Keratinocyte (primary cell): ENCODE data around the gene RTP2. TPM values are rescaled to one million over a fixed set of nuclear protein-coding genes. Genes with fewer than 3 reads are reported as not detected.

Experiments used
- DNase-seq: peaks from one replicate; pipeline ENCODE4 v3.0.0-alpha.2; 2011; ENCODE audit warnings: low read depth, missing footprints, low spot score
- FAIRE-seq: peaks from 2 replicates; lab custom pipeline; 2011; peaks lifted over from hg19 to GRCh38; lab: Jason Lieb, UNC
- H2AFZ ChIP-seq: 2 replicates; pipeline ENCODE4 v1.6.0; 2012; ENCODE audit warnings: low read length, control low read depth, inconsistent platforms; ENCODE audit not compliant: control insufficient read depth
- H3K27ac ChIP-seq: 2 replicates; pipeline ENCODE4 v1.5.1; 2011; ENCODE audit warnings: low read length; ENCODE audit not compliant: control insufficient read depth, insufficient read depth
- H3K27me3 ChIP-seq: 3 replicates; pipeline ENCODE4 v1.6.0; 2011; ENCODE audit warnings: low read length; ENCODE audit not compliant: control insufficient read depth, insufficient read depth; ENCODE audit errors: extremely low read depth
- H3K36me3 ChIP-seq, 2 experiments: 2 replicates in 1 of 2; 3 replicates in 1 of 2; pipeline ENCODE4 v1.5.1; 2011; ENCODE audit warnings: low read length in 2 of 2, mild to moderate bottlenecking in 1 of 2; ENCODE audit not compliant: control insufficient read depth in 2 of 2, insufficient read depth in 2 of 2; ENCODE audit errors: extremely low read depth in 1 of 2
- H3K4me1 ChIP-seq: 3 replicates; pipeline ENCODE4 v1.5.1; 2011; ENCODE audit warnings: low read length; ENCODE audit not compliant: control insufficient read depth, insufficient read depth; ENCODE audit errors: extremely low read depth
- H3K4me2 ChIP-seq: 3 replicates; pipeline ENCODE4 v1.6.0; 2011; ENCODE audit warnings: low read depth, low read length; ENCODE audit not compliant: control insufficient read depth, insufficient read depth; ENCODE audit errors: extremely low read depth
- H3K4me3 ChIP-seq, 3 experiments: fragments of 200-600 bp in 1 of 3; sonication (generic) in 1 of 3; 2 replicates in 2 of 3; 3 replicates in 1 of 3; pipeline ENCODE4 v1.5.1; 2011 to 2016; ENCODE audit warnings: low read length in 3 of 3, mild to moderate bottlenecking in 3 of 3, control low read depth in 2 of 3, inconsistent platforms in 1 of 3, low read depth in 1 of 3, mixed read lengths in 1 of 3, mixed run types in 1 of 3, moderate library complexity in 1 of 3; ENCODE audit not compliant: control insufficient read depth in 2 of 3, insufficient read depth in 2 of 3; ENCODE audit errors: extremely low read depth in 1 of 3
- H3K79me2 ChIP-seq: 2 replicates; pipeline ENCODE4 v1.6.0; 2012; ENCODE audit warnings: low read length; ENCODE audit not compliant: control insufficient read depth, insufficient read depth
- H3K9ac ChIP-seq: 3 replicates; pipeline ENCODE4 v1.6.0; 2011; ENCODE audit warnings: low read length; ENCODE audit not compliant: control insufficient read depth, insufficient read depth; ENCODE audit errors: extremely low read depth
- H3K9me1 ChIP-seq: 3 replicates; pipeline ENCODE4 v1.6.0; 2011; ENCODE audit warnings: low read length; ENCODE audit not compliant: control insufficient read depth, insufficient read depth; ENCODE audit errors: extremely low read depth
- H3K9me3 ChIP-seq: 2 replicates; pipeline ENCODE4 v1.5.1; 2012; ENCODE audit warnings: low read depth, low read length; ENCODE audit not compliant: control insufficient read depth
- H4K20me1 ChIP-seq: 3 replicates; pipeline ENCODE4 v1.6.0; 2011; ENCODE audit warnings: low read length; ENCODE audit not compliant: control insufficient read depth, insufficient read depth; ENCODE audit errors: extremely low read depth
- CTCF ChIP-seq, 3 experiments: IDR thresholded peaks in 1 of 3; conservative IDR thresholded peaks in 1 of 3; optimal IDR thresholded peaks in 1 of 3; 2 replicates in 2 of 3; 3 replicates in 1 of 3; pipeline versions ENCODE3 to v1.5.1; 2011; ENCODE audit warnings: low read length in 3 of 3, mild to moderate bottlenecking in 3 of 3, moderate library complexity in 2 of 3, control low read depth in 1 of 3, inconsistent platforms in 1 of 3; ENCODE audit not compliant: insufficient read depth in 2 of 3; ENCODE audit errors: extremely low read depth in 1 of 3
- EZH2 ChIP-seq: IDR thresholded peaks from one replicate; pipeline ENCODE4 v1.6.1; 2012; ENCODE audit warnings: inconsistent platforms, mild to moderate bottlenecking, low read length, moderate library complexity
- dilution Hi-C: fragments of 300-500 bp; cut with MboI; formaldehyde crosslinking; loops from one replicate; pipeline ENCODE4 v1.7.0; 2020; ENCODE audit warnings: low sequenced_read_pairs; ENCODE audit not compliant: extremely low pct_ligation_motif_present
- polyA plus RNA-seq, 5 experiments: library from polyadenylated mRNA; depleted of rRNA in 3 of 5; stranded (reverse) in 3 of 5; stranded (forward) in 1 of 5; unstranded in 1 of 5; fragments of >200 nt; gene quantifications; 1 replicate in 1 of 5; 2 replicates in 3 of 5; 3 replicates in 1 of 5; pipeline versions ENCODE4 v1.2.1 to v1.2.3, GENCODE V29; 2011 to 2012; ENCODE audit warnings: missing spikeins in 2 of 5, low read depth in 1 of 5, low replicate concordance in 1 of 5

RTP2 gene
- polyA plus RNA-seq, 1 donor (not counting 4 experiments of a cell fraction or from before 2014, with no cell fraction given) = not detected

GRCh38 chr3:187742351-187743171 is 40.2 kb upstream of the RTP2 start:
- Histone ChIP-seq H3K4me3 (peak overlapping the region; percentile 55 to 100 (median 81)), H4K20me1 (no peaks in the 10 kb centered on the region), H3K4me2 (peak overlapping the region; percentile 95), H2AFZ (peak overlapping the region; percentile 24), H3K9me3 (no peaks in the 10 kb centered on the region), H3K36me3 (no peaks in the 10 kb centered on the region), H3K27ac (peak overlapping the region; percentile 31), H3K27me3 (no peaks in the 10 kb centered on the region), H3K9ac (peak overlapping the region; percentile 81), H3K4me1 (peaks cover 49% of the 10 kb centered on the region), H3K9me1 (no peaks in the 10 kb centered on the region), H3K79me2 (peaks cover 31% of the 10 kb centered on the region)
- dilution Hi-C loops = loop anchor here (25.0 kb wide), 1 partner anchor 1195 kb away; no protein-coding TSS in a partner anchor
- no peak for DNase-seq
- FAIRE-seq = no peak
- TF ChIP-seq EZH2 = no peak
- no peak for TF ChIP-seq CTCF (optimal IDR thresholded peaks at IDR 0.05 in 1 of 3, IDR thresholded peaks at IDR 0.05 in 1 of 3, conservative IDR thresholded peaks at IDR 0.05 in 1 of 3; ENCODE audit: extremely low read depth in 1 of 3, insufficient read depth in 2 of 3, low read length in 3 of 3)

- H3K4me1 ChIP-seq = peaks cover 55% of the 10 kb centered on the region
Observed at GRCh38 chr3:187741403-187742350, 39.3 kb upstream of the RTP2 start.

More at GRCh38 chr3:187741403-187742350, 39.3 kb upstream of the RTP2 start:
- peak overlapping the region; percentile 63 for H3K27ac ChIP-seq
- H4K20me1 ChIP-seq = no peaks in the 10 kb centered on the region
- DNase-seq (no peak), FAIRE-seq (no peak)
- H3K9ac ChIP-seq = peak overlapping the region; percentile 81
- H3K9me3 ChIP-seq = no peaks in the 10 kb centered on the region
- peak overlapping the region; percentile 95 for H3K4me2 ChIP-seq
- dilution Hi-C loops = loop anchor here (25.0 kb wide), 1 partner anchor 1196 kb away; no protein-coding TSS in a partner anchor
- H2AFZ ChIP-seq = peak overlapping the region; percentile 91
- no peaks in the 10 kb centered on the region for H3K9me1 ChIP-seq
- no peaks in the 10 kb centered on the region for H3K27me3 ChIP-seq
- TF ChIP-seq CTCF (optimal IDR thresholded peaks at IDR 0.05 in 1 of 3, IDR thresholded peaks at IDR 0.05 in 1 of 3, conservative IDR thresholded peaks at IDR 0.05 in 1 of 3; ENCODE audit: extremely low read depth in 1 of 3, insufficient read depth in 2 of 3, low read length in 3 of 3) (peak; percentile 71 to 83 (median 73)), EZH2 (no peak)
- peaks cover 35% of the 10 kb centered on the region for H3K79me2 ChIP-seq
- peak overlapping the region; percentile 34 to 100 (median 81) for H3K4me3 ChIP-seq
- H3K36me3 ChIP-seq = no peaks in the 10 kb centered on the region
